ENCODE measurements around the gene PDGFD. TPM values are rescaled to one million over a fixed set of nuclear protein-coding genes. Genes with fewer than 3 reads are reported as not detected.

PDGFD gene
- total and polyA plus RNA-seq, 2 donors (not counting 1 experiment from before 2014, with no cell fraction given) = 0.07 to 0.71 TPM

GRCh38 chr11:103927535-103927934 is 236.4 kb downstream of the PDGFD start:
- ATAC-seq (ENCODE audit: low read depth) (no peak), DNase-seq (no peak)
- TF ChIP-seq EZH2 (IDR thresholded peaks at IDR 0.05; ENCODE audit: borderline replicate concordance, insufficient read depth, low read depth, low read length, poor library complexity, severe bottlenecking) (no peak), CTCF (IDR thresholded peaks at IDR 0.05) (no peak)
- H4K20me1 ChIP-seq (ENCODE audit: control insufficient read depth, insufficient read depth, low read length, poor library complexity, severe bottlenecking) = no peaks in the 10 kb centered on the region
- intact Hi-C loops (cut with micrococcal nuclease) = no loop called here
- H3K36me3 ChIP-seq (replicated peaks in 1 of 2; ENCODE audit: control extremely low read depth in 1 of 2, control insufficient read depth in 1 of 2, extremely low read depth in 1 of 2, insufficient read depth in 2 of 2, low read length in 1 of 2) = no peaks in the 10 kb centered on the region
- H3K27ac ChIP-seq (ENCODE audit: low read length in 2 of 2) = no peak overlapping the region
- POLR2A ChIA-PET = no interaction called here
- no peak overlapping the region for H3K4me3 ChIP-seq (ENCODE audit: control extremely low read depth in 1 of 5, extremely low read depth in 1 of 5, insufficient read depth in 1 of 5, low read depth in 2 of 5, low read length in 4 of 5)
- H3K79me2 ChIP-seq (ENCODE audit: control insufficient read depth, insufficient read depth, low read length) = no peaks in the 10 kb centered on the region
- CTCF ChIA-PET = interaction anchor here (0.7 kb wide), 1 partner anchor 1018 kb away, joined by 3 read pairs; no protein-coding TSS in a partner anchor
- Mint-ChIP-seq H3K27ac (no peak overlapping the region), H3K9me3 (ENCODE audit: insufficient read depth) (no peaks in the 10 kb centered on the region), H3K4me3 (no peak overlapping the region), H3K27me3 (no peaks in the 10 kb centered on the region), H3K4me1 (peaks cover 15% of the 10 kb centered on the region)
- H3K27me3 ChIP-seq (replicated peaks in 1 of 4; ENCODE audit: control extremely low read depth in 1 of 4, control insufficient read depth in 3 of 4, insufficient read depth in 4 of 4, low read length in 3 of 4) = no peaks in the 10 kb centered on the region
- H3K9ac ChIP-seq (ENCODE audit: low read length) = no peak overlapping the region
- WGBS (ENCODE audit: insufficient coverage) = no CpG with 5 or more reads among the region's 2 CpGs
- no peaks in the 10 kb centered on the region for H3K9me3 ChIP-seq (ENCODE audit: control extremely low read depth in 1 of 3, control insufficient read depth in 2 of 3, insufficient read depth in 1 of 3, low read length in 2 of 3)
- no peak overlapping the region for H2AFZ ChIP-seq (ENCODE audit: insufficient read depth, low read depth, low read length, poor library complexity, severe bottlenecking)
- no peak overlapping the region for H3K4me2 ChIP-seq (replicated peaks; ENCODE audit: low read depth, low read length, poor library complexity, severe bottlenecking)
- peaks cover 0 to 7% of the 10 kb centered on the region in 2 donors for H3K4me1 ChIP-seq (ENCODE audit: control insufficient read depth in 2 of 2, insufficient read depth in 2 of 2, low read length in 2 of 2)

GRCh38 chr11:103926990-103927389 is 237.0 kb downstream of the PDGFD start:
- intact Hi-C loops (cut with micrococcal nuclease) = no loop called here
- TF ChIP-seq EZH2 (IDR thresholded peaks at IDR 0.05; ENCODE audit: borderline replicate concordance, insufficient read depth, low read depth, low read length, poor library complexity, severe bottlenecking) = no peak
- no peak for TF ChIP-seq CTCF (IDR thresholded peaks at IDR 0.05)
- Histone ChIP-seq H4K20me1 (ENCODE audit: control insufficient read depth, insufficient read depth, low read length, poor library complexity, severe bottlenecking) (no peaks in the 10 kb centered on the region), H3K9ac (ENCODE audit: low read length) (no peak overlapping the region), H3K27ac (ENCODE audit: low read length in 2 of 2) (no peak overlapping the region), H2AFZ (ENCODE audit: insufficient read depth, low read depth, low read length, poor library complexity, severe bottlenecking) (no peak overlapping the region), H3K4me1 (ENCODE audit: control insufficient read depth in 2 of 2, insufficient read depth in 2 of 2, low read length in 2 of 2) (peaks cover 0 to 7% of the 10 kb centered on the region in 2 donors), H3K4me3 (ENCODE audit: control extremely low read depth in 1 of 5, extremely low read depth in 1 of 5, insufficient read depth in 1 of 5, low read depth in 2 of 5, low read length in 4 of 5) (no peak overlapping the region), H3K36me3 (replicated peaks in 1 of 2; ENCODE audit: control extremely low read depth in 1 of 2, control insufficient read depth in 1 of 2, extremely low read depth in 1 of 2, insufficient read depth in 2 of 2, low read length in 1 of 2) (no peaks in the 10 kb centered on the region), H3K4me2 (replicated peaks; ENCODE audit: low read depth, low read length, poor library complexity, severe bottlenecking) (no peak overlapping the region), H3K27me3 (replicated peaks in 1 of 4; ENCODE audit: control extremely low read depth in 1 of 4, control insufficient read depth in 3 of 4, insufficient read depth in 4 of 4, low read length in 3 of 4) (no peaks in the 10 kb centered on the region), H3K79me2 (ENCODE audit: control insufficient read depth, insufficient read depth, low read length) (no peaks in the 10 kb centered on the region), H3K9me3 (ENCODE audit: control extremely low read depth in 1 of 3, control insufficient read depth in 2 of 3, insufficient read depth in 1 of 3, low read length in 2 of 3) (no peaks in the 10 kb centered on the region)
- ATAC-seq (ENCODE audit: low read depth) (no peak), DNase-seq (no peak)
- Mint-ChIP-seq H3K9me3 (ENCODE audit: insufficient read depth) (no peaks in the 10 kb centered on the region), H3K4me3 (no peak overlapping the region), H3K27ac (no peak overlapping the region), H3K27me3 (no peaks in the 10 kb centered on the region), H3K4me1 (peaks cover 15% of the 10 kb centered on the region)
- ChIA-PET POLR2A (no interaction called here), CTCF (no interaction called here)
- WGBS (ENCODE audit: insufficient coverage) = 97% methylated on average over 3 of the region's 5 CpGs

Data from B cell (primary cell).